Cerebellar nuclear complex (tissue), 1 donor: Measurements from ENCODE around the gene SYNCRIP.
"Not testable (repeated sequence)": the region's sequence is repeated elsewhere in the genome, so short reads cannot be mapped to it uniquely, and the experiment has no call there.

Experiments used
- DNase-seq, 2 experiments: peaks; one replicate each; lab custom pipeline; 2025; lab: John Stamatoyannopoulos, UW

SYNCRIP gene

GRCh38 chr6:85593438-85594196 lies 49.1 kb downstream of the SYNCRIP start, which contains the start of gene SNX14:
SNX14 (minus strand) TSS chr6:85593858; CDS start chr6:85593718, 140 bp downstream.
- DNase-seq, result peak in 1 of 2 experiments; percentile 77

- no peak for DNase-seq
Measured at GRCh38 chr6:85592033-85592432, 50.7 kb downstream of the SYNCRIP start.

DNA sequence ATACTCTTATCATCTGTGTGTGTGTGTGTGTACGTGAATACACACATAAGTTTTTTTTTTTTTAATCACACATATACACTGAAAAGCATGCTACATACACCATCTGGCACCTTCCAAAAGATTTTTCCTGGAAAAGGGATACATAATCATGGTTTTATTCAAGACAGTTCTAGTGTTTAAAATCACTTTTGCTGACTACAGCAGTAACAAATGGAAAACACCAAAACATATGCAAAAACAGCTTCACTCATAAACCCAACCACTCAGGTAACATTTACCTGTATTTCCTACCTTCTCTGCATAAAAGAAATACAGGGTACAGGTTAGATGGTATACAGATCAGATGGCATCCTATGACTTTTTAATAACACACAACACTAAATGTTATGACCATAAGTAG lies 51.5 kb downstream of the SYNCRIP start:
- no peak for DNase-seq

- DNase-seq, result no peak
Measured at GRCh38 chr6:85585741-85586140, 56.9 kb downstream of the SYNCRIP start.

GRCh38 chr6:85582832-85583231 lies 59.9 kb downstream of the SYNCRIP start:
- DNase-seq, result not testable (repeated sequence)

- DNase-seq, result no peak
Measured at GRCh38 chr6:85581572-85581971, 61.1 kb downstream of the SYNCRIP start.

DNA sequence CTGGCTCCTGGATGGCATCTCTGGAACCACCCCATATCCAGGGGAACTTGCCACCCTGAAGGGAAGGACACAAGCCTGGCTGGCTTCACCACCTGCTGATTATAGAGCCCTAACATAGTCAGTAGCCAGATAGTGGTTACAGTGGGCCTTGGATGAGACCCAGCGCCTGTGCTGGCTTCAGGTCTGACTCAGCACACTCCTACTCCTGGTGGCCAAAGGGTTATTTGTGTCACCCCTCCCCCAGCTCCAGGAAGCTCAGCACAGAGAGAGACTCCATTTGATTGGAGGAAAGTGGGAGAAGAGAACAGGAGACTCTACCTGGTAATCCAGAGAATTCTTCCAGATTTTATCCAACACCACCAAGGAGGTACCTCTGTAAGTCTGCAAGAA lies 61.8 kb downstream of the SYNCRIP start:
- DNase-seq, result no peak

DNA sequence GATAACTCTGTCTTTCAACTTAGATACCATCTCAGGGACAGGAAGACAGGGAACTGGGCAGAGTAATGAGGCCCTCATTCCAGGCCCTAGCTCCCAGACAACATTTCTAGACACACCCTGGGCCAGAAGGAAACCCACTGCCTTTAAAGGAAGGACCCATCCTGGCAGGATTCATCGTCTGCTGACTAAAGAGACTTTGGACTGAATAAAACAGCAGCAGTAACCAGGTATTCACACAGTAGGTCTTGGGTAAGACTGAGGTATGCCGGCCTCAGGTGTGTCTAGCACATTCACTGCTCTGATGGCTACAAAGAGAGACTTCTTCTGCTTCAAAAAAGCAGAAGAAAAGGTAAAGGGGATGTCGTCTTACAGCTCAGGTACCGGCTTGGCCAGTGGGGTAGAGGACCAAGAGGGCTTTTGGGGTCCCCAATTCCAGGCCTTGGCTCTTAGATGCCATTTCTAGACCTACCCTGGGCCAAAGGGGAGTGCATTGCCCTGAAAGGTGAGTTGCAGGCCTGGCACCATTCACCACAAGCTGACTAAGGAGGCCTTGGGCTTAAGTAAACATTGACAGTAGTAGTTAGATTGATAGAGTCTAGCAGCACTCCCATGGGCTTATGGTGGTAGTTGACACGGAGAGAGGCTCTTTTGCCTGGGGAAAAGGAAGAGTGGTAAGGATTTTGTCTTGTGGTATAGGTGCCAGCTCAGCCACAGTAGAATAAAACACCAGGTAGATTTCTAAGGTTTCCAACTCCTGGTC lies 62.4 kb downstream of the SYNCRIP start:
- no peak for DNase-seq

- DNase-seq, result no peak
Measured at GRCh38 chr6:85579581-85579980, 63.1 kb downstream of the SYNCRIP start.

DNA sequence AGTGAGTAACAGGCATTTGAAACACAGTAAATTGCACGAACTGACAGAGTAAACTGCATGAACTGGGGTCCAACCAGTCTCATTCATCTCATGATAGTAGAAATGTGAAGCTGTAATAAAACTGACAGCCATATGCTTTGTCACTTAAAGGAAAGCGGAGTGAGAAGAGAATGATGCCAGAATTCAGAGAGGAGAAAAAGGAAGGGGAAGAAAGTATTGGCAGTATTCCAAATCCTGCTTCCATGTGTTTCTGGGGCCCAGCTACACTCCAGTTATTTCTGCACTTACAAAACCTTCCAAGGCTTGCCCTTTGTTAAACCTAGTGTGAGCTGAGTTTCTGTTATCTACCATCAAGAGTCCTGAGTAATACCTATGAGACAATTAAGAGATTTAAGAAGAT lies 66.2 kb downstream of the SYNCRIP start:
- no peak for DNase-seq

DNA sequence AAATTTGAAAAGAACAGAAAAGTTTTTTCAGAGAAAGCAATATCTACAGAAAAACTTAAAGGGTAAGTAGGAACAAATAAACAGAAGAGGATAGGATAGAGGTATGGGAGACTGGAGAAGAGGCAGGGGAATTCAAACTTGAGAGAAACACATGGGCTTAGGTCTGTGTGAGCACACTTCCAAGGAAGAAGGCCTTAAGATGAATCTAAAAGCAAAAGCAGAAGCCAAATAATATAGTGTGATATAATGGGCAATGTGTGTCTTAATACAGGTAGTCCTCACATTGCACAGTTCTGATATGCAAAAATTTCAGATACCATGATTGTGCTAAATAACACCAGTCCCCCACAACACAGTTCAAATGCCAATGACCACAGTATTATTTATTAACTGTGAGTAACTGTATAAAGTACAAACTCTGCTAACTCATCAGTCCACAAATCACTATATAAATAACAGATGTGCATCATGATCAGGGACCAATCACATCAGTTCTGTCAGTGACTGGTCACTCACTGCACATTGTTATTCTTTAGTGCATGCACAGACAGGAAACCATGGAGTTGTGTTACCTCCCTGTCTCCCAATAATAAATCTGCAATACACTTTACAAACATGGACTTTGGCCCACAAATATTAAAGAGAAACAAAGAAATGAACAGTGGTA lies 67.6 kb downstream of the SYNCRIP start:
- no peak for DNase-seq

- DNase-seq, result no peak
Measured at GRCh38 chr6:85569323-85569722, 73.4 kb downstream of the SYNCRIP start.

GRCh38 chr6:85568411-85568810 lies 74.3 kb downstream of the SYNCRIP start:
- no peak for DNase-seq

DNA sequence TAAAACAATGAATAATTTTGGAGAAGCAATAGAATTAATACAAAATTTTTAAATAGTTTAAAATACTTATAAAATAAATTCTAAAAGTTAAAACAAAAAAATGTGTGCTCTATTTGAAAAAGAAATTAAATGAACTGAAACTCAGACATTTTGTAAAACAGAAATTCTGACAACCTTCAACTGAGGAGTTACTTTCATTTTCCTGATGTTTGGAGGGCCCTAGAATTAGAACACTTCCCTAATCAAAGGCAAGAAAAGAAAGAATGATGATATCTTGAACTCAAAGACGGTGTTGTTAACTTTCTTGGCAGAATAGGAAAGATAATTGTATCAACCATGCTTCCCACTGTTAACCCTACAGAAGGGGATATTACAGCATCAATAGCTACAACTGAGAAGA lies 77.0 kb downstream of the SYNCRIP start:
- no peak for DNase-seq

GRCh38 chr6:85564223-85564622 lies 78.5 kb downstream of the SYNCRIP start:
- DNase-seq, result not testable (repeated sequence)
